H1 (cell line): ENCODE measurements around the gene NF1. TPM values are rescaled to one million over a fixed set of nuclear protein-coding genes. Genes with fewer than 3 reads are reported as not detected.

Source experiments
- CTCF ChIA-PET: fragments of 300-600 bp; sonication (Branson Sonifier 250); formaldehyde crosslinking; loops from one replicate; lab custom pipeline; 2021; ENCODE audit not compliant: partially characterized antibody; lab: Charles Lee
- POLR2A ChIA-PET: fragments of 300-600 bp; sonication (Branson Sonifier 250); formaldehyde crosslinking; loops from one replicate; lab custom pipeline; 2021; ENCODE audit warnings: inconsistent platforms; ENCODE audit not compliant: partially characterized antibody; lab: Charles Lee
- DNase-seq, 2 experiments: peaks; one replicate each; pipeline versions ENCODE4 v3.0.0 to v3.0.0-alpha.2; 2010 to 2022; ENCODE audit warnings: low spot score in 2 of 2, low read depth in 1 of 2, mixed read lengths in 1 of 2
- FAIRE-seq: peaks from 2 replicates; lab custom pipeline; 2011; peaks lifted over from hg19 to GRCh38; lab: Jason Lieb, UNC
- H2AFZ ChIP-seq: 2 replicates; pipeline ENCODE4 v1.8.1; 2012; ENCODE audit warnings: low read length, inconsistent platforms
- H2AK5ac ChIP-seq: 2 replicates; pipeline ENCODE4 v1.6.1; 2013; ENCODE audit warnings: low read depth, low read length
- H2BK120ac ChIP-seq: replicated peaks from 2 replicates; pipeline ENCODE3; 2013; ENCODE audit warnings: low read depth, low read length, inconsistent platforms
- H2BK12ac ChIP-seq: 2 replicates; pipeline ENCODE4 v1.6.1; 2013; ENCODE audit warnings: low read depth, low read length
- H2BK15ac ChIP-seq: 2 replicates; pipeline ENCODE4 v1.6.1; 2013; ENCODE audit warnings: low read length
- H2BK20ac ChIP-seq: 2 replicates; pipeline ENCODE4 v1.6.1; 2013; ENCODE audit warnings: low read length
- H2BK5ac ChIP-seq: 2 replicates; pipeline ENCODE4 v1.6.1; 2013; ENCODE audit warnings: low read depth, low read length
- H3K14ac ChIP-seq: 2 replicates; pipeline ENCODE4 v1.6.1; 2013; ENCODE audit warnings: inconsistent platforms; ENCODE audit not compliant: insufficient read length
- H3K18ac ChIP-seq: 2 replicates; pipeline ENCODE4 v1.6.1; 2013; ENCODE audit warnings: low read length; ENCODE audit errors: extremely low read depth
- H3K23ac ChIP-seq: 2 replicates; pipeline ENCODE4 v1.6.1; 2013; ENCODE audit warnings: inconsistent platforms; ENCODE audit not compliant: insufficient read length
- H3K23me2 ChIP-seq: 2 replicates; pipeline ENCODE4 v1.6.1; 2013; ENCODE audit warnings: low read depth, low read length
- H3K27ac ChIP-seq: 2 replicates; pipeline ENCODE4 v1.6.1; 2011; ENCODE audit warnings: low read depth, low read length, inconsistent platforms
- H3K27me3 ChIP-seq, 4 experiments: replicated peaks in 1 of 4; 1 replicate in 1 of 4; 2 replicates in 3 of 4; pipeline versions ENCODE4 v1.6.1 to v1.8.1; 2011 to 2013; ENCODE audit warnings: low read length in 3 of 4, mild to moderate bottlenecking in 3 of 4, inconsistent platforms in 2 of 4, mixed read lengths in 2 of 4, moderate library complexity in 1 of 4; ENCODE audit not compliant: control insufficient read depth in 3 of 4, insufficient read depth in 3 of 4; ENCODE audit errors: extremely low read depth in 1 of 4
- H3K36me3 ChIP-seq, 4 experiments: 2 replicates each; pipeline versions ENCODE4 v1.6.1 to v1.8.1; 2011 to 2013; ENCODE audit warnings: mild to moderate bottlenecking in 4 of 4, low read length in 3 of 4, moderate library complexity in 2 of 4, control low read depth in 1 of 4, inconsistent platforms in 1 of 4; ENCODE audit not compliant: insufficient read depth in 4 of 4, control insufficient read depth in 2 of 4
- H3K4ac ChIP-seq: replicated peaks from 2 replicates; pipeline ENCODE3; 2013; ENCODE audit warnings: low read length, low read depth, mixed read lengths, inconsistent platforms; ENCODE audit not compliant: insufficient read length
- H3K4me1 ChIP-seq, 4 experiments: replicated peaks in 1 of 4; 1 replicate in 1 of 4; 2 replicates in 3 of 4; pipeline versions ENCODE4 v1.6.1 to v1.8.1; 2011 to 2013; ENCODE audit warnings: low read length in 3 of 4, inconsistent platforms in 2 of 4, mixed read lengths in 1 of 4; ENCODE audit not compliant: insufficient read depth in 4 of 4, control insufficient read depth in 3 of 4
- H3K4me2 ChIP-seq, 2 experiments: 2 replicates each; pipeline versions ENCODE4 v1.6.1 to v1.8.1; 2011 to 2013; ENCODE audit warnings: low read depth in 2 of 2, low read length in 2 of 2, control low read depth in 1 of 2, inconsistent platforms in 1 of 2, mild to moderate bottlenecking in 1 of 2; ENCODE audit not compliant: insufficient read depth in 1 of 2
- H3K4me3 ChIP-seq, 4 experiments: fragments of 200-600, 300-600 bp in 1 of 4; sonication (generic), shearing (Covaris generic), sonication (Bioruptor Twin) in 1 of 4; 2 replicates each; pipeline versions ENCODE4 v1.5.1 to v1.8.1; 2011 to 2016; ENCODE audit warnings: low read length in 4 of 4, low read depth in 3 of 4, control low read depth in 2 of 4, inconsistent platforms in 2 of 4, mild to moderate bottlenecking in 2 of 4, mixed read lengths in 1 of 4, moderate library complexity in 1 of 4; ENCODE audit not compliant: insufficient read depth in 2 of 4; ENCODE audit errors: extremely low read depth in 1 of 4
- H3K56ac ChIP-seq: replicated peaks from 2 replicates; pipeline ENCODE3; 2013; ENCODE audit warnings: low read depth, mild to moderate bottlenecking, mixed read lengths, low read length, inconsistent platforms; ENCODE audit not compliant: insufficient read length
- H3K79me1 ChIP-seq: 2 replicates; pipeline ENCODE4 v1.6.1; 2013; ENCODE audit warnings: low read depth, low read length, control low read depth
- H3K79me2 ChIP-seq, 2 experiments: 2 replicates each; pipeline versions ENCODE4 v1.6.1 to v1.8.1; 2012 to 2013; ENCODE audit warnings: low read length in 2 of 2, mild to moderate bottlenecking in 2 of 2, inconsistent platforms in 1 of 2; ENCODE audit not compliant: insufficient read depth in 2 of 2, control insufficient read depth in 1 of 2
- H3K9ac ChIP-seq, 4 experiments: replicated peaks in 1 of 4; 1 replicate in 1 of 4; 2 replicates in 3 of 4; pipeline versions ENCODE4 v1.6.1 to v1.8.1; 2011 to 2013; ENCODE audit warnings: low read depth in 3 of 4, low read length in 3 of 4, control low read depth in 2 of 4, mild to moderate bottlenecking in 2 of 4, moderate library complexity in 2 of 4, inconsistent platforms in 1 of 4; ENCODE audit errors: extremely low read depth in 1 of 4
- H3K9me3 ChIP-seq, 2 experiments: 2 replicates each; pipeline versions ENCODE4 v1.6.1 to v1.8.1; 2012 to 2013; ENCODE audit warnings: mild to moderate bottlenecking in 2 of 2, moderate library complexity in 2 of 2, control low read depth in 1 of 2, inconsistent platforms in 1 of 2, low read depth in 1 of 2, low read length in 1 of 2, mixed read lengths in 1 of 2; ENCODE audit not compliant: insufficient read depth in 2 of 2
- H4K20me1 ChIP-seq, 2 experiments: replicated peaks in 1 of 2; 2 replicates each; pipeline versions ENCODE3 to v1.8.1; 2011 to 2013; ENCODE audit warnings: inconsistent platforms in 2 of 2, low read length in 2 of 2, mild to moderate bottlenecking in 1 of 2; ENCODE audit not compliant: insufficient read depth in 2 of 2, control insufficient read depth in 1 of 2
- H4K5ac ChIP-seq: 2 replicates; pipeline ENCODE4 v1.6.1; 2013; ENCODE audit warnings: low read length, low read depth, mixed read lengths, inconsistent platforms; ENCODE audit not compliant: insufficient read length
- H4K8ac ChIP-seq: 2 replicates; pipeline ENCODE4 v1.8.0; 2013; ENCODE audit warnings: mild to moderate bottlenecking, moderate library complexity, low read length, inconsistent platforms; ENCODE audit not compliant: insufficient read depth; ENCODE audit errors: extremely low read depth
- H4K91ac ChIP-seq: replicated peaks from 2 replicates; pipeline ENCODE3; 2013; ENCODE audit warnings: low read length, mixed read lengths, inconsistent platforms; ENCODE audit not compliant: insufficient read length
- BACH1 ChIP-seq: IDR thresholded peaks from 2 replicates; pipeline ENCODE4 v1.6.1; 2012; ENCODE audit warnings: low read length, improper control_type of control experiment
- CBX5 ChIP-seq: fragments of 300-800, 300-1000 bp; sonication (generic); IDR thresholded peaks from 2 replicates; pipeline ENCODE4 v1.7.1; 2016; ENCODE audit warnings: antibody characterized with exemption, low read length, low read depth
- YY1 ChIP-seq: IDR thresholded peaks from 2 replicates; pipeline ENCODE4 v1.6.1; 2011; ENCODE audit warnings: low read depth, mild to moderate bottlenecking, low read length
- WGBS, 2 experiments: shearing (Covaris generic) in 1 of 2; methylation state at CpG; one replicate each; pipeline versions ENCODE4 v1.1.6 to v1.1.7; 2013 to 2015; ENCODE audit warnings: low lambda C conversion rate in 2 of 2, mixed read lengths in 2 of 2, inconsistent platforms in 1 of 2, low coverage in 1 of 2, missing lambda C conversion rate in 1 of 2; ENCODE audit not compliant: insufficient replicate concordance in 2 of 2, insufficient coverage in 1 of 2, insufficient read length in 1 of 2; ENCODE audit errors: extremely low coverage in 1 of 2, missing lambda C conversion rate in 1 of 2; 5-methylcytosine and 5-hydroxymethylcytosine counted together
- polyA plus RNA-seq, 7 experiments: library from polyadenylated mRNA; depleted of rRNA in 3 of 7; stranded (reverse) in 5 of 7; unstranded in 2 of 7; fragments of >200 nt in 5 of 7; fragments of 200-250 nt in 2 of 7; gene quantifications; 1 replicate in 5 of 7; 2 replicates in 1 of 7; 4 replicates in 1 of 7; pipeline versions ENCODE4 v1.2.1 to v1.2.3, GENCODE V29; 2011 to 2013; ENCODE audit warnings: missing spikeins in 2 of 7, mixed read lengths in 2 of 7
- total RNA-seq: library from RNA; stranded (reverse); fragmentation: NEBNext Ultra II Directional; extraction: Animal tissue kit (Norgen Biotek cat#: 25700); gene quantifications from 2 replicates; pipeline ENCODE4 v1.2.1, GENCODE V29; 2021

The NF1 gene
- total and polyA plus RNA-seq, 2 of the 8 experiments (the other 6 are each of a cell fraction or from before 2014, with no cell fraction given): 19.3 to 29.6 TPM

GRCh38 chr17:31425282-31426040 lies 330.7 kb downstream of the NF1 start:
- CTCF ChIA-PET: interaction anchor here (0.5 to 1.6 kb wide), 9 partner anchors 10 to 164 kb away, joined by 3 to 8 read pairs (median 4); no protein-coding TSS in a partner anchor

More at GRCh38 chr17:31425282-31426040, 330.7 kb downstream of the NF1 start:
- H2AFZ ChIP-seq: no peak overlapping the region
- H3K27ac ChIP-seq: no peak overlapping the region
- POLR2A ChIA-PET: interaction anchor here (0.6 to 1.1 kb wide), 3 partner anchors 9 to 73 kb away, joined by 3 read pairs; no protein-coding TSS in a partner anchor
- no peak overlapping the region for H3K56ac ChIP-seq
- H2BK20ac ChIP-seq: no peak overlapping the region
- H3K36me3 ChIP-seq: no peaks in the 10 kb centered on the region
- H3K79me1 ChIP-seq: no peaks in the 10 kb centered on the region
- H3K4ac ChIP-seq: no peak overlapping the region
- no peaks in the 10 kb centered on the region for H4K20me1 ChIP-seq
- FAIRE-seq: peak; percentile 57
- peak; percentile 78; the same call in 1 of the 2 replicates for TF ChIP-seq YY1
- no peak for TF ChIP-seq CBX5
- TF ChIP-seq BACH1: no peak
- no peak overlapping the region for H2BK120ac ChIP-seq
- no peak overlapping the region for H3K23ac ChIP-seq
- no peak overlapping the region; the same call in 1 of the 2 replicates for H2BK12ac ChIP-seq
- 47% methylated on average over 17 of the region's 17 CpGs; no CpG with 5 or more reads in 1 of the 2 experiments for WGBS, 2 experiments
- DNase-seq: peak; percentile 36 to 56
- H4K8ac ChIP-seq: no peak overlapping the region
- no peaks in the 10 kb centered on the region for H3K79me2 ChIP-seq
- peak overlapping the region; percentile 5 to 45; a peak in 3 of 4 replicates for H3K4me2 ChIP-seq
- no peak overlapping the region; a peak in 1 of 8 replicates for H3K4me3 ChIP-seq
- no peaks in the 10 kb centered on the region for H3K27me3 ChIP-seq
- peaks cover 3 to 9% (median 7%) of the 10 kb centered on the region in 4 experiments for H3K4me1 ChIP-seq
- H3K9ac ChIP-seq: no peak overlapping the region
- H4K91ac ChIP-seq: peak overlapping the region; percentile 2
- H2BK5ac ChIP-seq: no peak overlapping the region
- no peak overlapping the region for H4K5ac ChIP-seq
- H3K14ac ChIP-seq: no peak overlapping the region
- H2BK15ac ChIP-seq: 0 out of 2 replicates have a peak overlapping the region, but pooled peaks have one; percentile 65
- no peak overlapping the region; the same call in 1 of the 2 replicates for H3K18ac ChIP-seq
- no peak overlapping the region for H2AK5ac ChIP-seq
- no peaks in the 10 kb centered on the region for H3K9me3 ChIP-seq
- no peaks in the 10 kb centered on the region for H3K23me2 ChIP-seq
